Neural cell (in vitro differentiated cells): ENCODE measurements around the gene GAD2. TPM values are rescaled to one million over a fixed set of nuclear protein-coding genes. Genes with fewer than 3 reads are reported as not detected.

Source experiments
- H2AFZ ChIP-seq: fragments of 200-600, 300-800 bp; sonication (generic), shearing (Covaris generic); 2 replicates; pipeline ENCODE4 v1.6.0; 2014; ENCODE audit warnings: low read depth, mild to moderate bottlenecking, antibody characterized with exemption, low read length, moderate library complexity
- H3F3A ChIP-seq: fragments of 200-600 bp; shearing (Covaris generic); 2 replicates; pipeline ENCODE4 v1.6.1; 2016; ENCODE audit warnings: mild to moderate bottlenecking, moderate library complexity, mixed read lengths, antibody characterized with exemption, low read length; ENCODE audit not compliant: insufficient read depth, poor library complexity, severe bottlenecking
- H3K27ac ChIP-seq: fragments of 200-600, 300-800 bp; sonication (generic), shearing (Covaris generic); 2 replicates; pipeline ENCODE4 v1.5.1; 2014; ENCODE audit warnings: mild to moderate bottlenecking, low read length, moderate library complexity
- H3K27me3 ChIP-seq: fragments of 300-800, 200-600 bp; sonication (generic), shearing (Covaris generic); 2 replicates; pipeline ENCODE4 v1.6.0; 2014; ENCODE audit warnings: mild to moderate bottlenecking, low read depth, low read length, moderate library complexity; ENCODE audit not compliant: insufficient read depth
- H3K36me3 ChIP-seq: fragments of 300-800, 200-600 bp; sonication (generic), shearing (Covaris generic); 2 replicates; pipeline ENCODE4 v1.5.1; 2014; ENCODE audit warnings: mild to moderate bottlenecking, antibody characterized with exemption, low read length, moderate library complexity; ENCODE audit not compliant: insufficient read depth
- H3K4me2 ChIP-seq: fragments of 300-800, 200-600 bp; sonication (generic), shearing (Covaris generic); 2 replicates; pipeline ENCODE4 v1.6.0; 2014; ENCODE audit warnings: mild to moderate bottlenecking, low read length
- H3K4me3 ChIP-seq: fragments of 300-800, 200-600 bp; sonication (generic), shearing (Covaris generic); 2 replicates; pipeline ENCODE4 v1.5.1; 2014; ENCODE audit warnings: mild to moderate bottlenecking, low read length, moderate library complexity
- H3K79me2 ChIP-seq: fragments of 200-600 bp; shearing (Covaris generic); replicated peaks from 2 replicates; pipeline ENCODE4 v1.6.0; 2014; ENCODE audit warnings: mild to moderate bottlenecking, low read length, moderate library complexity; ENCODE audit not compliant: insufficient read depth
- H3K9ac ChIP-seq: fragments of 300-800, 200-600 bp; sonication (generic), shearing (Covaris generic); 2 replicates; pipeline ENCODE4 v1.6.1; 2016; ENCODE audit warnings: mild to moderate bottlenecking, low read length, mixed read lengths
- H3K9me2 ChIP-seq: fragments of 200-600 bp; shearing (Covaris generic); 2 replicates; pipeline ENCODE4 v1.6.1; 2016; ENCODE audit warnings: mild to moderate bottlenecking, low read length, mixed read lengths; ENCODE audit not compliant: insufficient read depth
- H3K9me3 ChIP-seq: fragments of 200-600, 300-800 bp; sonication (generic), shearing (Covaris generic); 2 replicates; pipeline ENCODE4 v1.6.1; 2016; ENCODE audit warnings: mild to moderate bottlenecking, mixed run types, low read length, moderate library complexity, mixed read lengths
- H4K20me1 ChIP-seq: fragments of 200-600 bp; shearing (Covaris generic); 2 replicates; pipeline ENCODE4 v1.6.1; 2016; ENCODE audit warnings: mild to moderate bottlenecking, mixed run types; ENCODE audit not compliant: insufficient read depth
- EP300 ChIP-seq: fragments of 450-650 bp; conservative IDR thresholded peaks from 2 replicates; pipeline ENCODE4 v1.6.1; 2014; ENCODE audit warnings: antibody characterized with exemption, mild to moderate bottlenecking, moderate library complexity; ENCODE audit not compliant: poor library complexity, severe bottlenecking
- EZH2 ChIP-seq: fragments of 200-600, 300-800 bp; shearing (Covaris generic), sonication (generic); IDR thresholded peaks from 2 replicates; pipeline ENCODE4 v1.6.1; 2014; ENCODE audit warnings: antibody characterized with exemption, low read length, borderline replicate concordance, mild to moderate bottlenecking; ENCODE audit not compliant: insufficient read depth, poor library complexity, severe bottlenecking
- MXI1 ChIP-seq: fragments of 450-650 bp; conservative IDR thresholded peaks from 2 replicates; pipeline ENCODE4 v1.6.1; 2014; ENCODE audit warnings: antibody characterized with exemption, mild to moderate bottlenecking; ENCODE audit not compliant: poor library complexity, severe bottlenecking
- POLR2AphosphoS5 ChIP-seq: IDR thresholded peaks from 2 replicates; pipeline ENCODE4 v1.6.1; 2012
- RAD21 ChIP-seq: fragments of 450-650 bp; conservative IDR thresholded peaks from 2 replicates; pipeline ENCODE4 v1.6.1; 2014; ENCODE audit warnings: antibody characterized with exemption, mild to moderate bottlenecking, moderate library complexity
- SMC3 ChIP-seq: fragments of 450-650 bp; conservative IDR thresholded peaks from 2 replicates; pipeline ENCODE4 v1.6.1; 2014; ENCODE audit warnings: antibody characterized with exemption, mild to moderate bottlenecking, moderate library complexity; ENCODE audit not compliant: poor library complexity
- TAF1 ChIP-seq: IDR thresholded peaks from 2 replicates; pipeline ENCODE4 v1.6.1; 2012; ENCODE audit warnings: low read depth
- polyA plus RNA-seq: library from polyadenylated mRNA; depleted of rRNA; stranded (reverse); fragments of >200 nt; gene quantifications from 2 replicates; pipeline ENCODE4 v1.2.3, GENCODE V29; 2014
- TF ChIP-seq, protein P1 (sequence below): fragments of 450-650 bp; IDR thresholded peaks from 2 replicates; pipeline ENCODE4 v1.5.1; 2014; ENCODE audit warnings: antibody characterized with exemption, mild to moderate bottlenecking, moderate library complexity; ENCODE audit not compliant: poor library complexity, severe bottlenecking
- TF ChIP-seq, protein P2 (sequence below): IDR thresholded peaks from 2 replicates; pipeline ENCODE4 v1.6.1; 2012; ENCODE audit warnings: borderline replicate concordance

GAD2 gene
- polyA plus RNA-seq, 1 donor from 2014 or later: 192 TPM

DNA sequence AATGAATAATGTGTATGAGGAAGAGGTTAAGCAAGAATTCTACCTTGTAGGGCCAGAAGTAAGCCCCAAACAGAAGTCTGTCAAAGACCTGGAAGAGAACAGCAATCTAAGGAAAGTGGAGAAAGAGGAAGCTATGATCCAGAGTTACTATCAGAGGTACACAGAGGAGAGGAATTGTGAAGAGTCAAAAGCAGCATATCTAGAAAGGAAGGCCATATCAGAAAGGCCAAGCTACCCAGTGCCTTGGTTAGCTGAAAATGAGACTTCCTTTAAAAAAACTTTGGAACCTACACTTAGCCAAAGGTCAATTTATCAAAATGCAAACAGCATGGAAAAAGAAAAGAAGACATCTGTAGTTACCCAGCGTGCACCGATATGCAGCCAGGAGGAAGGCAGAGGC, 42.7 kb upstream of the GAD2 start:
- H3F3A ChIP-seq: no peaks in the 10 kb centered on the region
- TF ChIP-seq EP300: no peak
- TF ChIP-seq, protein P1, sequence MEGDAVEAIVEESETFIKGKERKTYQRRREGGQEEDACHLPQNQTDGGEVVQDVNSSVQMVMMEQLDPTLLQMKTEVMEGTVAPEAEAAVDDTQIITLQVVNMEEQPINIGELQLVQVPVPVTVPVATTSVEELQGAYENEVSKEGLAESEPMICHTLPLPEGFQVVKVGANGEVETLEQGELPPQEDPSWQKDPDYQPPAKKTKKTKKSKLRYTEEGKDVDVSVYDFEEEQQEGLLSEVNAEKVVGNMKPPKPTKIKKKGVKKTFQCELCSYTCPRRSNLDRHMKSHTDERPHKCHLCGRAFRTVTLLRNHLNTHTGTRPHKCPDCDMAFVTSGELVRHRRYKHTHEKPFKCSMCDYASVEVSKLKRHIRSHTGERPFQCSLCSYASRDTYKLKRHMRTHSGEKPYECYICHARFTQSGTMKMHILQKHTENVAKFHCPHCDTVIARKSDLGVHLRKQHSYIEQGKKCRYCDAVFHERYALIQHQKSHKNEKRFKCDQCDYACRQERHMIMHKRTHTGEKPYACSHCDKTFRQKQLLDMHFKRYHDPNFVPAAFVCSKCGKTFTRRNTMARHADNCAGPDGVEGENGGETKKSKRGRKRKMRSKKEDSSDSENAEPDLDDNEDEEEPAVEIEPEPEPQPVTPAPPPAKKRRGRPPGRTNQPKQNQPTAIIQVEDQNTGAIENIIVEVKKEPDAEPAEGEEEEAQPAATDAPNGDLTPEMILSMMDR: no peak
- H2AFZ ChIP-seq: no peak overlapping the region
- H3K4me3 ChIP-seq: no peak overlapping the region
- H3K4me2 ChIP-seq: no peak overlapping the region
- H3K27ac ChIP-seq: no peak overlapping the region
- no peaks in the 10 kb centered on the region for H3K36me3 ChIP-seq
- H3K9ac ChIP-seq: no peak overlapping the region
- H3K9me3 ChIP-seq: no peaks in the 10 kb centered on the region
- no peaks in the 10 kb centered on the region for H3K9me2 ChIP-seq
- no peaks in the 10 kb centered on the region for H4K20me1 ChIP-seq
- H3K27me3 ChIP-seq: no peaks in the 10 kb centered on the region
- no peaks in the 10 kb centered on the region for H3K79me2 ChIP-seq

DNA sequence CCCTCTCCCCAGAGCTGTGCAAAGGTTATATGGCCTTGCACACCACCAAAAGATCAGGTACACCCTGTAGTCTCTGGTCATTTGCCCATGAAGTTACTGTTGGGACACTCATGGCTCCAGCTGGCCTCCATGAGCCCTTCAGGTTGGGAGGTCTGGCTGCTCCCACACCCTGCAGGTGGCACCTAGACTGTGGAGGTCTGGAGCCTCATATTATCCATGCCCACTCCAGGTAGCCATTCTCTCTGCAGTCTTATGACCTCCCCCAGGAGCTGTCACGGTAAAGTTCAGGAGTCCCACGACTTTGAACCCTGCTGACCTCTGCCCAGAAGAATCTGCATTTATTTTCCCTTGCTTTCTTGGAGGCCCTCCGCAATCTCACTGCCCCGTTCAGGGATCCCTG, 39.2 kb upstream of the GAD2 start:
- no peak overlapping the region for H3K4me3 ChIP-seq
- H3K9ac ChIP-seq: no peak overlapping the region
- no peaks in the 10 kb centered on the region for H3K9me3 ChIP-seq
- no peaks in the 10 kb centered on the region for H3K36me3 ChIP-seq
- H3K79me2 ChIP-seq: no peaks in the 10 kb centered on the region
- no peak for TF ChIP-seq TAF1
- no peak for TF ChIP-seq EZH2
- no peak for TF ChIP-seq RAD21
- no peak for TF ChIP-seq EP300
- no peak for TF ChIP-seq MXI1
- TF ChIP-seq POLR2AphosphoS5: no peak
- TF ChIP-seq SMC3: no peak
- TF ChIP-seq, protein P2, sequence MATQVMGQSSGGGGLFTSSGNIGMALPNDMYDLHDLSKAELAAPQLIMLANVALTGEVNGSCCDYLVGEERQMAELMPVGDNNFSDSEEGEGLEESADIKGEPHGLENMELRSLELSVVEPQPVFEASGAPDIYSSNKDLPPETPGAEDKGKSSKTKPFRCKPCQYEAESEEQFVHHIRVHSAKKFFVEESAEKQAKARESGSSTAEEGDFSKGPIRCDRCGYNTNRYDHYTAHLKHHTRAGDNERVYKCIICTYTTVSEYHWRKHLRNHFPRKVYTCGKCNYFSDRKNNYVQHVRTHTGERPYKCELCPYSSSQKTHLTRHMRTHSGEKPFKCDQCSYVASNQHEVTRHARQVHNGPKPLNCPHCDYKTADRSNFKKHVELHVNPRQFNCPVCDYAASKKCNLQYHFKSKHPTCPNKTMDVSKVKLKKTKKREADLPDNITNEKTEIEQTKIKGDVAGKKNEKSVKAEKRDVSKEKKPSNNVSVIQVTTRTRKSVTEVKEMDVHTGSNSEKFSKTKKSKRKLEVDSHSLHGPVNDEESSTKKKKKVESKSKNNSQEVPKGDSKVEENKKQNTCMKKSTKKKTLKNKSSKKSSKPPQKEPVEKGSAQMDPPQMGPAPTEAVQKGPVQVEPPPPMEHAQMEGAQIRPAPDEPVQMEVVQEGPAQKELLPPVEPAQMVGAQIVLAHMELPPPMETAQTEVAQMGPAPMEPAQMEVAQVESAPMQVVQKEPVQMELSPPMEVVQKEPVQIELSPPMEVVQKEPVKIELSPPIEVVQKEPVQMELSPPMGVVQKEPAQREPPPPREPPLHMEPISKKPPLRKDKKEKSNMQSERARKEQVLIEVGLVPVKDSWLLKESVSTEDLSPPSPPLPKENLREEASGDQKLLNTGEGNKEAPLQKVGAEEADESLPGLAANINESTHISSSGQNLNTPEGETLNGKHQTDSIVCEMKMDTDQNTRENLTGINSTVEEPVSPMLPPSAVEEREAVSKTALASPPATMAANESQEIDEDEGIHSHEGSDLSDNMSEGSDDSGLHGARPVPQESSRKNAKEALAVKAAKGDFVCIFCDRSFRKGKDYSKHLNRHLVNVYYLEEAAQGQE: no peak
- TF ChIP-seq, protein P1: no peak
- no peak overlapping the region for H3K27ac ChIP-seq
- H3F3A ChIP-seq: no peaks in the 10 kb centered on the region
- H4K20me1 ChIP-seq: no peaks in the 10 kb centered on the region
- H3K27me3 ChIP-seq: no peaks in the 10 kb centered on the region
- no peak overlapping the region for H2AFZ ChIP-seq
- H3K9me2 ChIP-seq: no peaks in the 10 kb centered on the region
- no peak overlapping the region for H3K4me2 ChIP-seq
